Parathyroid adenoma (tissue), 2 donors: Measurements from ENCODE around the gene SQOR.

Experiments used
- H2AFZ ChIP-seq: fragments of 300-600 bp; sonication (generic); one replicate; pipeline ENCODE4 v1.7.0; 2017; ENCODE audit warnings: antibody characterized with exemption, mild to moderate bottlenecking
- H3K27ac ChIP-seq: fragments of 300-600 bp; sonication (generic); one replicate; pipeline ENCODE4 v1.7.0; 2017
- H3K27me3 ChIP-seq: fragments of 300-600 bp; sonication (generic); one replicate; pipeline ENCODE4 v1.7.0; 2017; ENCODE audit warnings: low read length; ENCODE audit not compliant: control insufficient read depth, insufficient read depth
- H3K36me3 ChIP-seq: fragments of 300-600 bp; sonication (generic); one replicate; pipeline ENCODE4 v1.7.0; 2017; ENCODE audit warnings: low read length; ENCODE audit not compliant: control insufficient read depth, insufficient read depth
- H3K4me1 ChIP-seq: fragments of 300-600 bp; sonication (generic); one replicate; pipeline ENCODE4 v1.7.0; 2017; ENCODE audit warnings: control low read depth
- H3K4me2 ChIP-seq: fragments of 300-600 bp; sonication (generic); one replicate; pipeline ENCODE4 v1.7.0; 2017; ENCODE audit warnings: low read length
- H3K4me3 ChIP-seq: fragments of 300-600 bp; sonication (generic); one replicate; pipeline ENCODE4 v1.7.0; 2017; ENCODE audit warnings: low read depth, low read length
- H3K79me2 ChIP-seq: fragments of 300-600 bp; sonication (generic); one replicate; pipeline ENCODE4 v1.7.0; 2017; ENCODE audit warnings: control low read depth
- H3K9ac ChIP-seq: fragments of 300-600 bp; sonication (generic); one replicate; pipeline ENCODE4 v1.7.0; 2017; ENCODE audit warnings: mild to moderate bottlenecking
- H3K9me3 ChIP-seq: fragments of 300-600 bp; sonication (generic); one replicate; pipeline ENCODE4 v1.7.0; 2017; ENCODE audit warnings: low read length; ENCODE audit not compliant: control insufficient read depth
- CTCF ChIP-seq: fragments of 300-600 bp; sonication (generic); IDR thresholded peaks from one replicate; pipeline ENCODE4 v1.7.0; 2017; ENCODE audit warnings: antibody characterized with exemption, mild to moderate bottlenecking
- donor health status: primary hyperparathyroidism.

The SQOR gene

DNA sequence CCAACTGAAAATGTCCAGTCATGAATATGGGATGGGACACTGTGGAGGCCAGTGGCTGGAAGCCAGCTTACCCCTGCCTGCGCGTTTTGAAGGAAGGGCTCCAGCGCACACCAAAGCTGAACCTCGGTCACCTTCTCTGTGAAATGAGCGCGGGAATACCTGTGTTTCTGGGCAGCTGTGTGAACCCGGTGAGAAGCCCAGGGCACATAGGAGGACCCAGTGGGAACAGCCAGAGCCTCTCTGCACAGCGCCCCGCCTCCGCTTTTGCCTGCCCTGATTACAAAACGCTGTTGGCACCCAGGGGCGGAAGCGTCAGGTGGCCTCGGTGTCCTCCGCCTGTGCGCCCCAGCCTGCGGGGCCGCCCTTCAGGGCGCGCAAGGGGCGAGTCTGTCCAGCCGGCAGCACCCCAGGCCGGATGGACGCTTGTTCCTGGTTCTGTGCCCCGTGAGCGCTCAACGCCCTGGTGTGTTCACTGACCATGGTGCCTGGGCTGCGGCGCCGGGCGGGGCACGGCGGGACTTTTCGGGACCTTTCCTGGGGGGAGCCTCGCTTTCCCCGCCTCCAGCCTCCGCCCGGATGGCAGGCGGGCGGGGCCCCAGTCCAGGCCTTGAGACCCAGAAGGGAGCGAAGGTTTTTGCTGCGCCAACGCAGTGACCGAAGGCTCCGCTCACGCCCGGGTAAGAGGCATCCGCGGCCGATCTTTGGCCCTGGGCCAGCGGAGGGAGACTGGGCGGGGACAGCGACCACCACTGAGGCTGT is at the start of gene SQOR:
SQOR (plus strand) TSS at position 598 of the 759 bp plus-strand sequence. CDS start 23,895 bp downstream, outside the sequence.
- H3K4me1 ChIP-seq = no peaks in the 10 kb centered on the region
- H3K27ac ChIP-seq = peak within 1 kb of the TSS; percentile 59
- peak within 1 kb of the TSS; percentile 70 for H2AFZ ChIP-seq
- H3K79me2 ChIP-seq = no peaks in the 10 kb centered on the region
- H3K36me3 ChIP-seq = no peaks in the 10 kb centered on the region
- H3K9ac ChIP-seq = peak within 1 kb of the TSS; percentile 28
- TF ChIP-seq CTCF = no peak
- no peaks in the 10 kb centered on the region for H3K9me3 ChIP-seq
- H3K27me3 ChIP-seq = no peaks in the 10 kb centered on the region
- H3K4me3 ChIP-seq = peak within 1 kb of the TSS; percentile 67
- peak within 1 kb of the TSS; percentile 67 for H3K4me2 ChIP-seq

DNA sequence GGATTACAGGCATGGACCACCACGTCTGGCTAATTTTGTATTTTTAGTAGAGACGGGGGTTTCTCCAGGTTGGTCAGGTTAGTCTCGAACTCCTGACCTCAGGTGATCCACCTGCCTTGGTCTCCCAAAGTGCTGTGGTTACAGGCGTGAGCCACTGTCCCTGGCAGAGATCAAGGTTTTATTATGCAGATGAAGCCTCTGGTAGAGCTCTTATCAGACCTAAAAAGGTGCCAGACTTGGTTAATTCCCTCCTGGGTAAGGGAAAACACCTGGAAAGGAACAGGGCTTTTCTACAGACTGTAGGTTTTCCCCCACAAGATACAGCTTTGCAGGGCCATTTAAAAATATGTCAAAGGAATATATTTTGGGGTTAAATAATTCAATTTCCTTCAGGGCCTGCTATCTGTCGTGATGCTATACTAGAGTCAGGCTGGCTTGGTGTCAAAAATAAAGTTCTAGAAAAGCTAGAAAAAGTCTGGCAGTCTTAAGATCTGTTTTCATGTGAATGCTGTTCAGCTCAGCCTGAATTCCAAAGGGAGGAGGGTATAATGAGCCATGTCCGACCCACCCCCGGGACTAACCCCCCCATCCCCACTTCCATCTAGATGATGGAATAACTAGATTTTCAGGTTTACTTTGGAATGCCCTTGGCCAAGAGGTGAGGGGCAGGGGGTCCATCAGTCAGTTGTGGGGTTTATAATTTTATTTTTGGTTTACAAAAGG is 49.6 kb upstream of the SQOR start:
- Histone ChIP-seq H3K4me3 (no peak overlapping the region), H3K27me3 (no peaks in the 10 kb centered on the region)

GRCh38 chr15:45586125-45586524 is 48.7 kb upstream of the SQOR start:
- peak overlapping the region; percentile 76 for H3K4me2 ChIP-seq
- H3K79me2 ChIP-seq = peaks cover 12% of the 10 kb centered on the region
- H3K9ac ChIP-seq = no peak overlapping the region
- no peaks in the 10 kb centered on the region for H3K36me3 ChIP-seq
- no peak for TF ChIP-seq CTCF
- H3K4me3 ChIP-seq = peak overlapping the region; percentile 95
- H2AFZ ChIP-seq = peak overlapping the region; percentile 95
- H3K27me3 ChIP-seq = no peaks in the 10 kb centered on the region
- peaks cover 5% of the 10 kb centered on the region for H3K4me1 ChIP-seq
- peak overlapping the region; percentile 99 for H3K27ac ChIP-seq
- no peaks in the 10 kb centered on the region for H3K9me3 ChIP-seq

More for the DNA sequence above, 49.6 kb upstream of the SQOR start:
- Histone ChIP-seq H3K4me2 (no peak overlapping the region), H3K4me1 (peaks cover 5% of the 10 kb centered on the region), H3K9ac (no peak overlapping the region), H3K36me3 (no peaks in the 10 kb centered on the region), H3K9me3 (no peaks in the 10 kb centered on the region), H3K27ac (no peak overlapping the region), H2AFZ (no peak overlapping the region), H3K79me2 (peaks cover 10% of the 10 kb centered on the region)
- no peak for TF ChIP-seq CTCF

GRCh38 chr15:45586601-45587094 is 48.2 kb upstream of the SQOR start:
- H3K9me3 ChIP-seq = no peaks in the 10 kb centered on the region
- H3K9ac ChIP-seq = peak overlapping the region; percentile 96
- H3K4me1 ChIP-seq = peaks cover 5% of the 10 kb centered on the region

More at GRCh38 chr15:45586601-45587094, 48.2 kb upstream of the SQOR start:
- no peak for TF ChIP-seq CTCF
- peak overlapping the region; percentile 76 for H3K4me2 ChIP-seq
- H2AFZ ChIP-seq = peak overlapping the region; percentile 95
- H3K4me3 ChIP-seq = peak overlapping the region; percentile 95
- H3K27ac ChIP-seq = peak overlapping the region; percentile 99
- peaks cover 12% of the 10 kb centered on the region for H3K79me2 ChIP-seq
- H3K27me3 ChIP-seq = no peaks in the 10 kb centered on the region
- no peaks in the 10 kb centered on the region for H3K36me3 ChIP-seq
